ENCODE results near the gene P4HA1.

Gene P4HA1

DNA sequence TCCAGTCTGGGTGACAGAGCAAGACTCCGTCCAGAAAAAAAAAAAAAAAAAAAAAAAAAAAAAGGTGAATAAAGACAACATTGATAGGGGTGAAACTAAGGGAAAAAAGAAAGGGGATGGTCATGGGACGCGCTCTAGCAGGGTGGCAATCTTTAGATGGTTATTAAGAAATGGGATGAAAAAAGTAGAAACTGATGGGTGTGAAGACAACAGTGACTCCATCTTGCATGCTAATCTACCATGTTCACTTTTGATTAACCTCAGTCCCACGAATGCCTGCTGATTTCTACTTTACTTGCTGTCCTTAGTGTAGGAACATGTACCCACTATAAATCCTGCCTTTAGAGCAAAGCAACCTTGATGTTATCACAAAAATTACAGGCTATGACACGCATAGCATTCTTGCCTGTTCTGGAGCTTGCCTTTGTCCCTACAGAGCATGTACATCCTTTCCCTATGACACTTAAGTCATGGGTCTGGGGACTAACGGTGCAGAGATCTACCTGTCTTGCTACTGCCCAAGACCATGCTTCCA, 38.5 kb downstream of the P4HA1 start:
- Histone ChIP-seq H3K4me1 (ENCODE audit: control insufficient read depth in 1 of 2, insufficient read depth in 2 of 2, low read length in 2 of 2) (no peaks in the 10 kb centered on the region), H3K14ac (ENCODE audit: low read length) (no peak overlapping the region), H2AFZ (ENCODE audit: insufficient read depth, low read length, poor library complexity) (no peak overlapping the region), H2BK12ac (ENCODE audit: low read length) (no peak overlapping the region), H4K12ac (ENCODE audit: low read depth, low read length) (no peak overlapping the region), H3K23ac (ENCODE audit: low read length) (peak overlapping the region; percentile 20), H3K79me1 (ENCODE audit: low read length) (no peaks in the 10 kb centered on the region), H2BK120ac (ENCODE audit: insufficient read depth, low read length, poor library complexity) (no peak overlapping the region), H3K27me3 (ENCODE audit: insufficient read depth, low read length) (no peaks in the 10 kb centered on the region), H3K79me2 (ENCODE audit: control insufficient read depth, insufficient read depth, low read length, poor library complexity) (no peaks in the 10 kb centered on the region), H3K4me3 (ENCODE audit: low read depth, low read length) (no peak overlapping the region), H3K9ac (ENCODE audit: low read length) (no peak overlapping the region), H2AK5ac (ENCODE audit: low read length) (no peak overlapping the region), H3K18ac (ENCODE audit: low read length) (no peak overlapping the region), H3K4ac (ENCODE audit: low read depth, low read length) (no peak overlapping the region), H4K8ac (ENCODE audit: low read depth, low read length) (no peak overlapping the region), H3K36me3 (ENCODE audit: control insufficient read depth in 1 of 2, insufficient read depth in 2 of 2, low read length in 2 of 2) (peaks cover 4 to 11% of the 10 kb centered on the region in 2 experiments), H3K9me3 (ENCODE audit: insufficient read depth, low read depth, low read length) (no peaks in the 10 kb centered on the region), H2BK5ac (ENCODE audit: low read depth, low read length, poor library complexity) (no peak overlapping the region), H3K4me2 (ENCODE audit: low read length) (no peak overlapping the region), H4K91ac (ENCODE audit: low read depth, low read length) (no peak overlapping the region), H3K27ac (ENCODE audit: low read depth, low read length) (no peak overlapping the region)
- WGBS (ENCODE audit: extremely low coverage, insufficient coverage, insufficient read length), result no CpG with 5 or more reads among the region's 6 CpGs
- DNase-seq, result peak; percentile 2 to 35

DNA sequence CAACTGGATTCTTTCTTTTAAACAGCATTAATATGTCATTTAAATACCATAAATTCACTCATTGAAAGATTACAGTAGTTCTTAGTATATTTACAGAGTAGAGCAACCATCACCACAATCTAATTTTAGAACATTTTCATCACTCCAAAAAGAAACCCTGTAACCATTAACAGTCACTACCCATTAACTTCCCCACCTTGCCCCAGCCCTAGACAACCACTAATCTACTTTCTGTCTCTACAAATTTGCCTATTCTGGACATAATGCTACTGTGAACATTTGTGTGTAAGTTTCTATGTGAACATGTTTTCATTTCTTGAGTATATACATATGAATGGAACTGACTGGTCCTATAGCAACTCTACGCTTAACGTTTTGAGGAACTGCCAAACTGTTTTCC, 42.4 kb downstream of the P4HA1 start:
- Histone ChIP-seq H3K9me3 (ENCODE audit: insufficient read depth, low read depth, low read length) (no peaks in the 10 kb centered on the region), H2BK120ac (ENCODE audit: insufficient read depth, low read length, poor library complexity) (no peak overlapping the region), H3K18ac (ENCODE audit: low read length) (no peak overlapping the region), H3K23ac (ENCODE audit: low read length) (no peak overlapping the region), H4K12ac (ENCODE audit: low read depth, low read length) (no peak overlapping the region), H2AFZ (ENCODE audit: insufficient read depth, low read length, poor library complexity) (no peak overlapping the region), H3K4me3 (ENCODE audit: low read depth, low read length) (no peak overlapping the region), H3K79me1 (ENCODE audit: low read length) (no peaks in the 10 kb centered on the region), H4K91ac (ENCODE audit: low read depth, low read length) (no peak overlapping the region), H3K79me2 (ENCODE audit: control insufficient read depth, insufficient read depth, low read length, poor library complexity) (no peaks in the 10 kb centered on the region), H3K36me3 (ENCODE audit: control insufficient read depth in 1 of 2, insufficient read depth in 2 of 2, low read length in 2 of 2) (peaks cover 5 to 15% of the 10 kb centered on the region in 2 experiments), H3K4ac (ENCODE audit: low read depth, low read length) (no peak overlapping the region), H3K4me1 (ENCODE audit: control insufficient read depth in 1 of 2, insufficient read depth in 2 of 2, low read length in 2 of 2) (no peaks in the 10 kb centered on the region), H3K4me2 (ENCODE audit: low read length) (no peak overlapping the region), H3K27me3 (ENCODE audit: insufficient read depth, low read length) (no peaks in the 10 kb centered on the region), H3K14ac (ENCODE audit: low read length) (no peak overlapping the region), H3K9ac (ENCODE audit: low read length) (no peak overlapping the region), H3K27ac (ENCODE audit: low read depth, low read length) (no peak overlapping the region), H2BK12ac (ENCODE audit: low read length) (no peak overlapping the region), H2AK5ac (ENCODE audit: low read length) (no peak overlapping the region), H4K8ac (ENCODE audit: low read depth, low read length) (no peak overlapping the region), H2BK5ac (ENCODE audit: low read depth, low read length, poor library complexity) (no peak overlapping the region)
- DNase-seq, result no peak
- no CpG with 5 or more reads among the region's 2 CpGs for WGBS (ENCODE audit: extremely low coverage, insufficient coverage, insufficient read length)

DNA sequence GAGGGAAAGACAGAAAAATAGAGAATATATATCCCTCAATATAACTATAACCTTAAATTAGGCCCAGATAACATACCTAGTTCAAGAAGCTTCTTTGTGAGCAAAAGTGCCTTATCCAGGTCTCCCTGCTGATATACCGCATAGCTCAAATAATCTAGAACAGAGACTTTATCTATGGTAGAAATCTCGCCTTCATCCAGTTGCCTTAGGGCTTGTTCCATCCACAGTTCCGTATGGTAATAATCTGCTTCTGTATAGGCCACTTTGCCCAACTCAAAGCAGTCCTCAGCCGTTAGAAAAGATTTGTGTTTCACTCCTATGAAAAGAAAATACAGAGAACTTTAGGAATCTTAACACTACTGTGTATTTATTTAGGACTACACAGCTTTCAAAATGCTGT, 43.4 kb downstream of the P4HA1 start:
- Histone ChIP-seq H4K8ac (ENCODE audit: low read depth, low read length) (no peak overlapping the region), H3K4me2 (ENCODE audit: low read length) (no peak overlapping the region), H2AK5ac (ENCODE audit: low read length) (no peak overlapping the region), H3K27ac (ENCODE audit: low read depth, low read length) (no peak overlapping the region), H3K79me2 (ENCODE audit: control insufficient read depth, insufficient read depth, low read length, poor library complexity) (no peaks in the 10 kb centered on the region), H3K4me1 (ENCODE audit: control insufficient read depth in 1 of 2, insufficient read depth in 2 of 2, low read length in 2 of 2) (no peaks in the 10 kb centered on the region), H3K23ac (ENCODE audit: low read length) (no peak overlapping the region), H2AFZ (ENCODE audit: insufficient read depth, low read length, poor library complexity) (no peak overlapping the region), H3K36me3 (ENCODE audit: control insufficient read depth in 1 of 2, insufficient read depth in 2 of 2, low read length in 2 of 2) (peaks cover 5 to 16% of the 10 kb centered on the region in 2 experiments), H3K9ac (ENCODE audit: low read length) (no peak overlapping the region), H2BK5ac (ENCODE audit: low read depth, low read length, poor library complexity) (no peak overlapping the region), H3K79me1 (ENCODE audit: low read length) (no peaks in the 10 kb centered on the region), H3K14ac (ENCODE audit: low read length) (no peak overlapping the region), H4K12ac (ENCODE audit: low read depth, low read length) (no peak overlapping the region), H4K91ac (ENCODE audit: low read depth, low read length) (no peak overlapping the region), H3K4me3 (ENCODE audit: low read depth, low read length) (no peak overlapping the region), H3K18ac (ENCODE audit: low read length) (no peak overlapping the region), H3K4ac (ENCODE audit: low read depth, low read length) (no peak overlapping the region), H3K9me3 (ENCODE audit: insufficient read depth, low read depth, low read length) (no peaks in the 10 kb centered on the region), H2BK12ac (ENCODE audit: low read length) (no peak overlapping the region), H2BK120ac (ENCODE audit: insufficient read depth, low read length, poor library complexity) (no peak overlapping the region), H3K27me3 (ENCODE audit: insufficient read depth, low read length) (no peaks in the 10 kb centered on the region)
- no CpG with 5 or more reads among the region's 4 CpGs for WGBS (ENCODE audit: extremely low coverage, insufficient coverage, insufficient read length)
- peak; percentile 22 to 74 for DNase-seq

DNA sequence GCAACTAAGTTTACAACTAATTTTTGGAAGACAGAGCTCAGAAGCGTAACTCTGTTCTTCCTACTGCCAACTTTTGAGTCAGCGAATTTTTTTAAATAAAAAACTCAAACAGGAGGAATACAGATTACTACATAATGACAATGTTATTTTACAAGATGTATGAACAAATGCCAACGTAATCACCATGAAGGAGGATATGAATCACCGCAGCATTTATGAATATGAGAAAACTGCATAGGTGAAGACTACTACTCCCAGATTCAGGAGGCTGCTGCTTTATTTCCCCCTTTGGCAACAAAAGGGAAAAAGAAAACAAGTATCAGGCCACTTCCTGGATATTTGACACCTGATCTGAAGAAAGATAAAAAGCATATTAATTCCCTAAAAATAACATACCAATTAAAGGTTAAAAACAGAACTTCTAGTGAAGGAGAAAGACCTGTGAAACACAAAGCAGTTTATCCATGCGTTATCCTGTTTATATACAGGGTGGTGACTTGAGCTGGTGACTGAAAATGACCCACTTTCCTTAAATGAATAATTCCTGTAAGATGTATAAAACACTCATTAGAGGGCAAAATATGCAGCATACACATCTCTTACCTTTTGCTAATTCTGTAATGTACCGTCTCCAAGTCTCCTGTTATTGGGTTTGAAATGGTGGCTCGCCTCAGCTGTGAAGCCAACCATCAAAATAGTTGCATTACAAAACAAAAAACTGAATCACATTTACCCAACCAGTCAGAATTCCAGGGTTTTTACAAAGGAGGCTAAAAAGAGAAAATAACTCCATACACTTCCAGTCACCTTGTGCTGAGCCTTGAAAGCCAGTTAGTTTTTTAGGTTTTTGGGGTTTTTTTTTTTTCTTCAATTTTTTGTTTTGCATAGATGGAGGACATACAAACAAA, 52.0 kb downstream of the P4HA1 start:
- H2AFZ ChIP-seq (ENCODE audit: insufficient read depth, low read length, poor library complexity), result no peak overlapping the region
- no peak overlapping the region for H2BK12ac ChIP-seq (ENCODE audit: low read length)
- WGBS (ENCODE audit: extremely low coverage, insufficient coverage, insufficient read length), result no CpG with 5 or more reads among the region's 7 CpGs

More for the DNA sequence above, 52.0 kb downstream of the P4HA1 start:
- H2AK5ac ChIP-seq (ENCODE audit: low read length), result no peak overlapping the region
- peak; percentile 9 to 66 for DNase-seq
- no peak overlapping the region for H2BK120ac ChIP-seq (ENCODE audit: insufficient read depth, low read length, poor library complexity)
- H3K4ac ChIP-seq (ENCODE audit: low read depth, low read length), result no peak overlapping the region
- H3K18ac ChIP-seq (ENCODE audit: low read length), result no peak overlapping the region
- H3K36me3 ChIP-seq (ENCODE audit: control insufficient read depth in 1 of 2, insufficient read depth in 2 of 2, low read length in 2 of 2), result peaks cover under 1 to 3% of the 10 kb centered on the region in 2 experiments
- no peak overlapping the region for H3K27ac ChIP-seq (ENCODE audit: low read depth, low read length)
- no peaks in the 10 kb centered on the region for H3K27me3 ChIP-seq (ENCODE audit: insufficient read depth, low read length)
- H3K9ac ChIP-seq (ENCODE audit: low read length), result no peak overlapping the region
- H3K4me2 ChIP-seq (ENCODE audit: low read length), result no peak overlapping the region
- H3K4me1 ChIP-seq (ENCODE audit: control insufficient read depth in 1 of 2, insufficient read depth in 2 of 2, low read length in 2 of 2), result peaks cover 0 to 2% of the 10 kb centered on the region in 2 experiments
- no peak overlapping the region for H3K23ac ChIP-seq (ENCODE audit: low read length)
- H3K9me3 ChIP-seq (ENCODE audit: insufficient read depth, low read depth, low read length), result no peaks in the 10 kb centered on the region
- H2BK5ac ChIP-seq (ENCODE audit: low read depth, low read length, poor library complexity), result no peak overlapping the region
- H3K14ac ChIP-seq (ENCODE audit: low read length), result no peak overlapping the region
- no peak overlapping the region for H4K12ac ChIP-seq (ENCODE audit: low read depth, low read length)
- no peak overlapping the region for H3K4me3 ChIP-seq (ENCODE audit: low read depth, low read length)
- no peak overlapping the region for H4K8ac ChIP-seq (ENCODE audit: low read depth, low read length)
- H3K79me1 ChIP-seq (ENCODE audit: low read length), result no peaks in the 10 kb centered on the region
- H4K91ac ChIP-seq (ENCODE audit: low read depth, low read length), result no peak overlapping the region
- H3K79me2 ChIP-seq (ENCODE audit: control insufficient read depth, insufficient read depth, low read length, poor library complexity), result no peaks in the 10 kb centered on the region

All from trophoblast cell (in vitro differentiated cells and primary cell).